ENCODE results near the gene SLC16A3. TPM values are rescaled to one million over a fixed set of nuclear protein-coding genes. Genes with fewer than 3 reads are reported as not detected.

The SLC16A3 gene
- total RNA-seq, 2 donors from 2014 or later: 148 to 298 TPM

DNA sequence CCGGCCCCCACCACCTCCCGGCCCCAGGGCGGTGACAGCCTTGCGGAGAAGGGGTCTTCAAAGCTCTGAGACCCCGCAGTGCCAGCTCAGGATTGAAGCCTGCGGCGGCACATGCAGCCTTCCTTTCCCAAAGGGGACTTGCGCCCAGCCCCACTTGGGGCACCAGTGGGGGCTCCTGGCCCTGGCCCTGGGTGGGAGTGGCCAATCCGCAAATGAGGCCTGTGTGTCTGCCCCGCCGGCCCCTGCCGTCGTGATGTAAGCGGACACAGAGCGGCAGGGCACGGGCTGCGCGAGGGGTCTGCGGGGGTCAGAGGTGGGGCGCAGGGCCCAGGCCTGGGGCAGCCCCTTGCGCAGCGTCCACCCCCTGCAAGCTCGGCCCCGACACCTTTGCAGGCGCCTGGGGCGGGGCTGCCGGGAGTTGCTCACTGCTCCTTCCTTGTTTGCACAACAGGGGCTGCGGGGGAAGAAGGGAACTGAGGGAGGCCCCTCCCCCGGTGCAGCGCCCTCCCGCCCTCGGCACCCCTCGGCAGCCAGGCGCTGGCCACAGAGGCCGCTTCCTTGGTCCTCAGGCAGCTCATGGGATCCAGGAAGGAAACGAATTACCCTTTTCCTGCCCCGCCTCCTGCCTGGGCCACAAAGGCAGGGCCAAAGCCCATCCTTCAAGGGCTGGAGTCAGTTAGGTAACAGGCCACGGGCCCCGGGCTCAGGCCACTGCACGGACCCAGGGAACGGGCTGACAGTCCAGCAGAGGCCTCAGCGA lies 2.9 kb downstream of the SLC16A3 start:
- Histone ChIP-seq H3K36me3 (no peaks in the 10 kb centered on the region), H3K4me3 (peak overlapping the region; percentile 64), H3K27me3 (no peaks in the 10 kb centered on the region), H3K9ac (ENCODE audit: low read depth in 2 of 2, low read length in 2 of 2) (peak overlapping the region; percentile 81 to 85), H3K4me1 (peaks cover 21% of the 10 kb centered on the region), H3K27ac (peak overlapping the region; percentile 98), H3K9me3 (no peaks in the 10 kb centered on the region)
- TF ChIP-seq, protein P1, sequence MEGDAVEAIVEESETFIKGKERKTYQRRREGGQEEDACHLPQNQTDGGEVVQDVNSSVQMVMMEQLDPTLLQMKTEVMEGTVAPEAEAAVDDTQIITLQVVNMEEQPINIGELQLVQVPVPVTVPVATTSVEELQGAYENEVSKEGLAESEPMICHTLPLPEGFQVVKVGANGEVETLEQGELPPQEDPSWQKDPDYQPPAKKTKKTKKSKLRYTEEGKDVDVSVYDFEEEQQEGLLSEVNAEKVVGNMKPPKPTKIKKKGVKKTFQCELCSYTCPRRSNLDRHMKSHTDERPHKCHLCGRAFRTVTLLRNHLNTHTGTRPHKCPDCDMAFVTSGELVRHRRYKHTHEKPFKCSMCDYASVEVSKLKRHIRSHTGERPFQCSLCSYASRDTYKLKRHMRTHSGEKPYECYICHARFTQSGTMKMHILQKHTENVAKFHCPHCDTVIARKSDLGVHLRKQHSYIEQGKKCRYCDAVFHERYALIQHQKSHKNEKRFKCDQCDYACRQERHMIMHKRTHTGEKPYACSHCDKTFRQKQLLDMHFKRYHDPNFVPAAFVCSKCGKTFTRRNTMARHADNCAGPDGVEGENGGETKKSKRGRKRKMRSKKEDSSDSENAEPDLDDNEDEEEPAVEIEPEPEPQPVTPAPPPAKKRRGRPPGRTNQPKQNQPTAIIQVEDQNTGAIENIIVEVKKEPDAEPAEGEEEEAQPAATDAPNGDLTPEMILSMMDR (IDR thresholded peaks at IDR 0.05): no peak
- intact Hi-C loops (cut with DNase I): no loop called here
- DNase-seq: peak; percentile 89

DNA sequence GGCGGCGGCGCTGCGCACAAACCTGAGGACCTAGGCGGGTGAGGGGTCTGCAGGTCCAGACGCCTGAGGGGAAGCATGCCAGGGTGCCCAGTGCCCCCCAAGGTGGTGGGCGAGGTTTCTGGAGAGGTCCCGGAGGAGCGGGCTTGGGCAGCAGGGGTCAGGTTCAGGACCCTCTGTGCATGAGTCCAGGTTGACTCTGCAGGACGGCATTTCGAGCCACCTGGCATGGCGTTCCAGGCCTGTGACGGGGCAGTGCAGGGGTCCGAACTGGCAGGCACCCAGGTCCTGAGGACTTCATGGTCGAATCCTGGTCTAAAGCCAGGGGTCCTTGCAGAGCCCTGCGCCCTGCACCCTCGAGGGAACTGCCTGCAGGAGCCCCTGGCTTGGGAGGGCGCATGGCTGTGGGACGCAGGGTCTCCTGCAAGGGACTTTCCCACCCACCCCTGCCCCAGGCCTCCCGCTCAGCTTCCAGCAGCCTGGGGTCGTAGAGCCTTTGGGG lies 3.5 kb downstream of the SLC16A3 start:
- no peak for DNase-seq
- Histone ChIP-seq H3K9ac (ENCODE audit: low read depth in 2 of 2, low read length in 2 of 2) (peak overlapping the region; percentile 81 to 85), H3K36me3 (peaks cover 3% of the 10 kb centered on the region), H3K27me3 (no peaks in the 10 kb centered on the region), H3K27ac (peak overlapping the region; percentile 98), H3K9me3 (no peaks in the 10 kb centered on the region), H3K4me3 (peak overlapping the region; percentile 64), H3K4me1 (peaks cover 21% of the 10 kb centered on the region)
- intact Hi-C loops (cut with DNase I): no loop called here
- TF ChIP-seq, protein P1 (IDR thresholded peaks at IDR 0.05): no peak

DNA sequence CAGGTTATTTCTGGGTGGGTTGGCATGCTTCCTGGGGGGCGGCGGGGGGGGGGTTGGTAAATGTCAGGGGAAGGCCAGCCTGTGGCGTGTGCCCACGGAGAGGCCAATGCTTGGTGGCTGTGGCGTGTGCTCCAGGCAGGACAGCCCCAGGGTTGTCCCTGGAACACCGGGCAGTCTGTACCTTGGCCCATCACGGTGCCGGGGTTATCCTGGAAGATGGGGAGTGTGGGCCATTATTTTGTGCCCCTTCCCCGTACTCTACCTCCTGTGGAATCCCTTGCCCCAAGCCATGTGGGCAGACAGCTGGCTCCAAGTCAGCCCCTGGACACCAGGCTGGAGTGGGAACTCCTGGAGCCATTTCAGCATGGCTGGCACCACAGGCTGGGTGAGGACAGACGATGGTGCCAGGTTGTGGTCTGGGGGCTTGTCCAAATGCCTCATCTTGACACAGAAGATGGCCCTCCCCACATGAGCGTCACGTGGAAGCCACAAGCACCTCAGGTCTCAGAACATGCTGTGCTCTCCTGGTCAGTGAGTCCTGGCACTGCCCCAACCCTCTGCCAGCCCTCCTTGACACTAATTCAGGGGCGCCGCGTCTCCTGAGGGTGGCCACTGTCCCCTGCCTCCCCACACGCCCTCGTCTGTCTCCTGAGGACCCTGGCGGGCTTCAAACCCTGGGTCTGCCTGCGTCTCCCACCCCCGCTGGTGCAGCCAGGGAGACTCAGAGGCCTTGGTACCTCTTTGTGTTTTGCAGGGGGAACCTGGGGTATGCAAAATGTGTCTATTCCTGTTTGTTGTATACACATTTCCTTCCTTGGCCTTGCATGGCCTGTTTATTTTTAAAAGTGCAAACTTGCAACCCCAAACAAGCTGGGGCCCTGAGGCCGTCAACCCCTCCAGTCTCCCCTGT lies 4.3 kb downstream of the SLC16A3 start:
- Histone ChIP-seq H3K36me3 (peaks cover 3% of the 10 kb centered on the region), H3K9ac (ENCODE audit: low read depth in 2 of 2, low read length in 2 of 2) (no peak overlapping the region), H3K4me3 (no peak overlapping the region), H3K4me1 (peaks cover 26% of the 10 kb centered on the region), H3K27ac (no peak overlapping the region), H3K9me3 (no peaks in the 10 kb centered on the region), H3K27me3 (no peaks in the 10 kb centered on the region)
- TF ChIP-seq, protein P1 (IDR thresholded peaks at IDR 0.05): no peak
- intact Hi-C loops (cut with DNase I): no loop called here
- no peak for DNase-seq

DNA sequence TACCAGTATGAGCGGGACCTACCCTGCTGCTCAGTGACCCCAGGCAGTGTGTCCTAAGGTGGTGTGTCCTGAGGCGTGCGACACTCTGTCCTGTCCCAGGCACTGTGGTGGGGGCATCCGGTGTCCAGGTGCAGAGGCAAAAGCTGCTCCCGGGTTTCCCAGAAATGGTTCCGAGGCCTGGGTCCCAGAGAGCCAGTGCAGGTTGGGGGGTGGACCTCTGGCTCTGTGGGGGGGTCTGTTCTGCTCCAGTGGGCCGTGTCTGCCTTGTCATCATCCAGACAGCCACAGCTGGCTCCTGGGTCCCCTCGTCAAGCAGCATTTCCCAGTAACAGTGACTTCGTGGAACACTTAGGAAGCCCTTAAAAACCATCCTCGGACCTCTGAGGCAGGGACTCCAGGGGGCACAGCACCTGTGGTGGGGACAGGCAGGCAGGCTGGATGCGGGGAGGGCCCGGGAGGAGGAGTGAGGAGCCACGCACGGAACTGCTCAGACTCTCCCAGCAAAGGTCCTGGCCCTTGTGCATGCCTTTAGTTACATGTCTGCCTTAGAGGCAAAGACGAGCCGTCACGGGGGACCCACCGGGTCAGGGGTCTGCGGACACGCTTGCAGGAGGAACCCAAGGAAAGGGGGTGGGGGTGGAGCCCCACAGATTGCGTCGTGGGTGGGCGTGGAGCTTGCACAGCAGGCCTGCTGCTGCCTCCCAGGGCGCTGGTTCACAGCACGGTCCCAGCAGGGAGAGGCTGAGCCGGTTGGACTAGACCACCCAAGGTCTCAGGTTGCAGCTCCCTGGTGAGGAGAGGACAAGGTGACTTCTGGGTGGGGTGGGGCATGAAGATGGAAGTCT lies 5.6 kb downstream of the SLC16A3 start:
- H3K9ac ChIP-seq (ENCODE audit: low read depth in 2 of 2, low read length in 2 of 2): no peak overlapping the region
- peaks cover 3% of the 10 kb centered on the region for H3K36me3 ChIP-seq
- H3K4me3 ChIP-seq: no peak overlapping the region
- peaks cover 39% of the 10 kb centered on the region for H3K4me1 ChIP-seq
- H3K27ac ChIP-seq: no peak overlapping the region
- DNase-seq: no peak
- no peaks in the 10 kb centered on the region for H3K27me3 ChIP-seq
- intact Hi-C loops (cut with DNase I): no loop called here
- H3K9me3 ChIP-seq: no peaks in the 10 kb centered on the region
- TF ChIP-seq, protein P1 (IDR thresholded peaks at IDR 0.05): no peak

Data from colonic mucosa (tissue), 4 donors.